Epithelial cell of proximal tubule (primary cell): Measurements from ENCODE around the gene TTLL13. TPM values are rescaled to one million over a fixed set of nuclear protein-coding genes. Genes with fewer than 3 reads are reported as not detected.
"Not testable (repeated sequence)": the region's sequence is repeated elsewhere in the genome, so short reads cannot be mapped to it uniquely, and the experiment has no call there.

ENCODE experiments used
- DNase-seq: peaks from one replicate; pipeline ENCODE4 v3.0.0-alpha.2; 2011; ENCODE audit warnings: low read depth
- H3K4me3 ChIP-seq: 2 replicates; pipeline ENCODE4 v1.5.1; 2011; ENCODE audit warnings: low read depth, mild to moderate bottlenecking, low read length
- CTCF ChIP-seq: conservative IDR thresholded peaks from 2 replicates; pipeline ENCODE4 v1.5.1; 2012; ENCODE audit warnings: low read depth, mild to moderate bottlenecking, low read length
- total RNA-seq: library from RNA; depleted of rRNA; stranded (reverse); fragments of >200 nt; gene quantifications from 2 replicates; pipeline ENCODE4 v1.2.3, GENCODE V29; 2015

Gene TTLL13
- total RNA-seq, 1 donor from 2014 or later: not detected

GRCh38 chr15:90291679-90292356 is 42.5 kb downstream of the TTLL13 start:
- DNase-seq: no peak
- H3K4me3 ChIP-seq: no peak overlapping the region
- TF ChIP-seq CTCF: no peak

- peak; percentile 77 for TF ChIP-seq CTCF
- not testable (repeated sequence) for DNase-seq, H3K4me3 ChIP-seq
Observed at GRCh38 chr15:90293040-90293810, 43.9 kb downstream of the TTLL13 start.

GRCh38 chr15:90294159-90294558 is 44.8 kb downstream of the TTLL13 start:
- no peak overlapping the region for H3K4me3 ChIP-seq
- no peak for DNase-seq
- no peak for TF ChIP-seq CTCF

- DNase-seq: no peak
- H3K4me3 ChIP-seq: no peak overlapping the region
- TF ChIP-seq CTCF: no peak
Observed at GRCh38 chr15:90294601-90295269, 45.4 kb downstream of the TTLL13 start.

- no peak for TF ChIP-seq CTCF
- DNase-seq: no peak
- no peak overlapping the region for H3K4me3 ChIP-seq
Observed at GRCh38 chr15:90295270-90295648, 45.9 kb downstream of the TTLL13 start.

- not testable (repeated sequence) for H3K4me3 ChIP-seq, DNase-seq
Observed at GRCh38 chr15:90296316-90296884, 47.0 kb downstream of the TTLL13 start.

GRCh38 chr15:90297021-90297420 is 47.7 kb downstream of the TTLL13 start:
- no peak for TF ChIP-seq CTCF
- DNase-seq: no peak
- H3K4me3 ChIP-seq: no peak overlapping the region
